LNCaP clone FGC (cell line): ENCODE results near the gene SPG7.
"Not testable (repeated sequence)": the region's sequence is repeated elsewhere in the genome, so short reads cannot be mapped to it uniquely, and the experiment has no call there.

Experiments
- DNase-seq: peaks from one replicate; pipeline ENCODE4 v3.0.0-alpha.2; 2011; ENCODE audit warnings: low read depth
- H3K4me3 ChIP-seq: 2 replicates; pipeline ENCODE4 v1.5.1; 2011; ENCODE audit warnings: mild to moderate bottlenecking, low read depth, low read length, control low read depth
- CTCF ChIP-seq: IDR thresholded peaks from 2 replicates; pipeline ENCODE4 v1.5.1; 2012; ENCODE audit warnings: mild to moderate bottlenecking; ENCODE audit not compliant: control insufficient read depth, insufficient read depth; ENCODE audit errors: extremely low read depth

The SPG7 gene

GRCh38 chr16:89507834-89508590 lies at the start of gene SPG7:
Gene SPG7 (plus strand): TSS chr16:89508403. CDS start chr16:89508418, 15 bp downstream.
- TF ChIP-seq CTCF: no peak
- no peak for DNase-seq
- peak within 1 kb of the TSS; percentile 92 for H3K4me3 ChIP-seq

GRCh38 chr16:89458551-89458950 lies 49.7 kb upstream of the SPG7 start:
- no peak overlapping the region for H3K4me3 ChIP-seq
- TF ChIP-seq CTCF: no peak
- no peak for DNase-seq

GRCh38 chr16:89458967-89459366 lies 49.2 kb upstream of the SPG7 start:
- no peak overlapping the region for H3K4me3 ChIP-seq
- DNase-seq: no peak
- TF ChIP-seq CTCF: no peak

- no peak for DNase-seq
- no peak for TF ChIP-seq CTCF
- H3K4me3 ChIP-seq: no peak overlapping the region
These were observed 47.6 kb upstream of the SPG7 start for GRCh38 chr16:89460556-89460955.

GRCh38 chr16:89461890-89462289 lies 46.3 kb upstream of the SPG7 start:
- not testable (repeated sequence) for H3K4me3 ChIP-seq, DNase-seq

- not testable (repeated sequence) for DNase-seq, H3K4me3 ChIP-seq
These were observed 45.6 kb upstream of the SPG7 start for GRCh38 chr16:89462639-89463038.

GRCh38 chr16:89463312-89463711 lies 44.9 kb upstream of the SPG7 start:
- not testable (repeated sequence) for H3K4me3 ChIP-seq, DNase-seq

- no peak for DNase-seq
- no peak overlapping the region for H3K4me3 ChIP-seq
- TF ChIP-seq CTCF: no peak
These were observed 41.3 kb upstream of the SPG7 start for GRCh38 chr16:89466920-89467319.
